ENCODE results near the gene DIAPH2.

DIAPH2 gene

GRCh38 chrX:96684339-96685209 is at the start of gene DIAPH2:
TSS of gene DIAPH2 (plus strand) at chrX:96684842.
- ATAC-seq (peak; percentile 88), DNase-seq (ENCODE audit: low spot score in 2 of 2) (peak; percentile 32 to 74)
- H3K27ac Mint-ChIP-seq, result peak within 1 kb of the TSS; percentile 96
- peaks cover 10% of the 10 kb centered on the region for H3K4me1 Mint-ChIP-seq
- no peaks in the 10 kb centered on the region for H3K9me3 Mint-ChIP-seq
- H3K36me3 Mint-ChIP-seq, result no peaks in the 10 kb centered on the region
- peak within 1 kb of the TSS; percentile 90 for H3K4me3 Mint-ChIP-seq

DNA sequence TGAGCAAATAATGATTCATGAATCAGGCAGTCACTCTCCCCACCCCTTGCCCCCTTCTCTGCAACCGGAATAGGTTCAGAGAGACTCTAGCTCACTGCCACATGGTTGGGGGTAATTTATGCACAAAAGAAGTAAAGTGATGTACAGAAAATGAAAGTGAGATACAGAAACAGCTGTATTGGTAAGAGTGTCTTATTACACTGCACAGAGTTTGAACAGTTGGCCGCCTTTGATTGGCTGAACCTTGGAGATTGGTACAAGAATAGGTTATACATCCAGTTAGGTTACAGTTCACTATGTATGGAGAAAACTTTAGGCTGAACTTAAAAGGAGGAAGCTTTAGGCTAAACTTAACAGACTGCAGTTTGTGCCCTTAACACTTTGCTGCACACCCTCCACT is 34.6 kb upstream of the DIAPH2 start:
- ATAC-seq, result no peak
- H3K27ac Mint-ChIP-seq, result no peak overlapping the region
- H3K36me3 Mint-ChIP-seq, result no peaks in the 10 kb centered on the region
- H3K4me1 Mint-ChIP-seq, result no peaks in the 10 kb centered on the region
- H3K9me3 Mint-ChIP-seq, result no peaks in the 10 kb centered on the region
- H3K4me3 Mint-ChIP-seq, result no peak overlapping the region
- DNase-seq (ENCODE audit: low spot score in 2 of 2), result no peak

DNA sequence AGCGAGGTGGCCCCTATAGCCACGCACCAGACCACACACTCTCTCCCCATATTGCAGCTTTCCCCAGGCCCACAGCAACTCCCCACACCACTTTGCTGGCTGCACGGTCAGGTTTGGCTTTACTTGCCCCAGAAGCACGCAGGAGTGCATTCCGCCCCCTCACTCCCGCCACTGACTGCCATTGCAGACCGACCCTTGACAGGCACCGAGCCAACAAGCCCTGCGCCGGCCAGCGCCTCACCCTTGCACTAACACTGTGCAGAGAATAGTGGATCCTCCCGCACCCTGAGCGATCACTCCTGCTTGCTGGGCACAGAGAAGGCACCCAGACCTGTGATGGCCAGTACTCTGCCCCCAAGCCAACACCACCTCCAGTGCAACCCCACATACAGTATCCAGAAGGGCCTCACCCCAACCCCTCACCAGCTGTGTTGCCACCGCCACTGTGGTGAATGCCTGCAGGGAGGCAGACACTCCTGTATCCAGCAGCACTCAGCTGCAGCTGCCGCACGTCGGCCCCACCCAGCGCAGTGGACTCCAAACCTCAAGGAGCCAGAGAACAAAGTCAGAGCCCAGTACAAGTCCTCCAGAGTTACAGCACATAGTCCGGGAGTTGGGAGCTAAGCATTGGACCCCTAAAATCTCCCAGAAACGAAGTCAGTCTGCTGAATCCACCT is 28.6 kb upstream of the DIAPH2 start:
- Mint-ChIP-seq H3K9me3 (no peaks in the 10 kb centered on the region), H3K36me3 (no peaks in the 10 kb centered on the region), H3K4me3 (no peak overlapping the region), H3K27ac (no peak overlapping the region), H3K4me1 (no peaks in the 10 kb centered on the region)
- DNase-seq (ENCODE audit: low spot score in 2 of 2), result no peak
- ATAC-seq, result no peak

DNA sequence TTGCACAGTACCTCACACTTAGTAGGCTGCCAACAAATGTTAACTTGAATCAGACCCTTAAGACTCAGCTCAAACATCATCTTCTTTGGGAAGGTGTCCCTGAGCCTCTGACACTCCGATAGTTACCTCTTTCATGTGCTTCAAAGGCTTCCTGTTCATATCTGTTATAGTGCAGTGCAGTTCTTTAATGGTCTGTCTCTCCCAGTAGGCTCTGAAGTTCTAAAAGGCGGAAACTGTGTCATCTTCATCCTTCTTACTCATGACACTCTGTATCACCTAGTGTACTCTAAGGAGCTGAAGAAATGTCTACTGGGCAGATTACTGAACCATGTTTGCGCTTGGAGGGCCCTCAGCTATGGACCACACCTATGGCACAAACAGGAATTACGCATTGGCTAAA is 2.1 kb upstream of the DIAPH2 start:
- Mint-ChIP-seq H3K27ac (no peak overlapping the region), H3K36me3 (no peaks in the 10 kb centered on the region), H3K4me3 (no peak overlapping the region), H3K9me3 (no peaks in the 10 kb centered on the region), H3K4me1 (no peaks in the 10 kb centered on the region)
- ATAC-seq, result no peak
- no peak for DNase-seq (ENCODE audit: low spot score in 2 of 2)

DNA sequence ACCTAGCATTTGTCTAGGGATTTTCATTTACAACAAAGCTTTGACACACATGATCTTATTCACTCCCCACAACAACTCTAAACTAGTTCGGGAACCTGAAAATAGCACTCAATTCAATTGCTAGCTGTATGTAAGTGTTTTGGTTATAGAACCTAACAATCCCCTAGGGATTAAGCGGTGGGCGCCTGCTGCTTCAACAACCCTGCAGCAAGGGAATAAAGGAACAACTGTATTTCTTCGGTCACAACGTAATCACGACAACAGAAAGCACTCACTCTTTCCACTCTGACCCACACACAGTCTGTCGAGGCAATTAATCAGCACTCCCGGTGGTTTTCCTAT is 674 bp upstream of the DIAPH2 start:
- Mint-ChIP-seq H3K4me3 (peak overlapping the region; percentile 90), H3K4me1 (peaks cover 4% of the 10 kb centered on the region), H3K36me3 (no peaks in the 10 kb centered on the region), H3K27ac (peak overlapping the region; percentile 96), H3K9me3 (no peaks in the 10 kb centered on the region)
- DNase-seq (ENCODE audit: low spot score in 2 of 2), result no peak
- no peak for ATAC-seq

DNA sequence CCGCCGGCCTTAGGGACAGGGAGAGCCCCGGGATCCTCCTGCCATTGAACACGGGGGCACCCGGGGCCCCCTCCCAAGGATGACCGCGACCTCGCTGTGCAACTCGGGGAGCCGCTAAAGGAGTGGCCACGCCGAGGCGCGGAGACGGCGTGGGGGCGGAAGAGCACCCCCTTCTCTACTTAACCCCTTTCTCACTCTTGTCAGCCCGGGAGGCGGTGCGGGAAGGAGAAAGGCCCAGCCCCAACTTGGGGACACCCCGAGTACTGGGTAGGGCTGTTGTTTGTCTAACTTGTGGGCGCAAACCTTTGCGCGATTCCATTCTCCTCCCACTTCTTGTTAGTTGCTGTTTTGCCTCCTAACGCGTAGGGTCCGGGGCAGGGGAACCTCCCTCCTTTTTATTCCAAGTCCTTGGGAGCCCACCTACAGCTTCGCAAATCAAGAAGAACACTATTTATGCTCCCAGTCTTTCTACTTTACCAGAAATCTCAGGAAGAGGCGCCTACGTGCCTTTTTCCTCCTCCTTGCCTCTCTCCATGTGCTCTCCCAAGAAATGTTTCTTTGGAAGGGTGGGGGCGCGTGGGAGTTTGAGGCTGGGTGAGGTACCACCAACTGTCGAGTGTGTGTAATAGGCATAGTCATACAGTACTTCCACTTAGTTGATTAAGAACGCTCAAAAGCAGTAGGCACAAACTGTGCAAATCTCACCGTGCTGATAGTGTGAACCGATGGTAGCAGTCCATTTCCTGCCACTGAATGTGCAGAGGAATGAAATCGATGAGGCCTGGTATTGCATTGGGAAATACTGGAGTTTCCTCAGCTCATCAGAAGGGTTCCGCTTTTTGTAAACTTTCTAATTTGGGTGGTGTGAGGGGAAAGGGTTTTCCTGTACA is 813 bp downstream of the DIAPH2 start:
- Mint-ChIP-seq H3K27ac (peak overlapping the region; percentile 96), H3K4me1 (peaks cover 12% of the 10 kb centered on the region), H3K36me3 (no peaks in the 10 kb centered on the region), H3K9me3 (no peaks in the 10 kb centered on the region), H3K4me3 (peak overlapping the region; percentile 90)
- ATAC-seq (peak; percentile 85), DNase-seq (ENCODE audit: low spot score in 2 of 2) (peak; percentile 6 to 58)

DNA sequence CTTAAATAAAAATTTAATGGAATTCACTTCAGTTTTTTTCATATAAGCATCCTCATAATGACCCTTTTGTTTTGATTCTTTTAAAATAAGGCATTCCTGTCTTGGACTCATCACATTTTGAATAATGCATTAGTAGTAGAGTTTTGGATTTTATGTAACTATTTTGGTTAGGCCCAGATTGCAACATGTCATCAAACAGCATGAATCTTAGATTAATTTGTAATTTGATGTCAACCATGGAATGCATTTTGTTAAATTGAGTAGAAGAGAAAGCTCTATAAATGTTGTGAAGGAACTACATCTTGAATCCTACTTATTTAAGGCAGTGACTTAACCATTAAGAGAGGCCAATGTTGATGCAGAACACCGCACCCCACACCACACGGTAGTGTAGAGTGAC is 3.1 kb downstream of the DIAPH2 start:
- no peak overlapping the region for H3K4me3 Mint-ChIP-seq
- no peaks in the 10 kb centered on the region for H3K9me3 Mint-ChIP-seq
- peaks cover 14% of the 10 kb centered on the region for H3K4me1 Mint-ChIP-seq
- no peak for DNase-seq (ENCODE audit: low spot score in 2 of 2)
- H3K27ac Mint-ChIP-seq, result no peak overlapping the region
- no peaks in the 10 kb centered on the region for H3K36me3 Mint-ChIP-seq
- ATAC-seq, result no peak

DNA sequence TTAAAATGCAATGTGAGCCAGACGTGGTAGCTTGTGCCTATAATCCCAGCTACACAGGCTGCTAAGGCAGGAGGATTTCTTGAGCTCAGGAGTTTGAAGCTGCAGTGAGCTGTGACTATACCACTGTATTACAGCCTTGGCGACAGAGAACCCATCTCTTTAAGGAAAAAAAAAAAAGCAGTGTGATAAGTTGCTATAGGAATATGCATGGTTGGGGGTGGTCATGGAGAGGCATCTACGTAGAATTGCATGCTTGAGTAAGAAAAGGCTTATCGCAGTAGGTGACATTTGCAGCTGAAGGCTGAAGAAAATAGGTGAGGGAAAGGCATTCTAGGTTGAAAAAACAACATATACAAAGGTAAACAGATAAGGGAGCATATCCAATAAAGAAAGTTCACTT is 4.1 kb downstream of the DIAPH2 start:
- Mint-ChIP-seq H3K36me3 (no peaks in the 10 kb centered on the region), H3K9me3 (no peaks in the 10 kb centered on the region), H3K4me3 (no peak overlapping the region), H3K4me1 (peaks cover 22% of the 10 kb centered on the region), H3K27ac (no peak overlapping the region)
- no peak for ATAC-seq
- no peak for DNase-seq (ENCODE audit: low spot score in 2 of 2)

DNA sequence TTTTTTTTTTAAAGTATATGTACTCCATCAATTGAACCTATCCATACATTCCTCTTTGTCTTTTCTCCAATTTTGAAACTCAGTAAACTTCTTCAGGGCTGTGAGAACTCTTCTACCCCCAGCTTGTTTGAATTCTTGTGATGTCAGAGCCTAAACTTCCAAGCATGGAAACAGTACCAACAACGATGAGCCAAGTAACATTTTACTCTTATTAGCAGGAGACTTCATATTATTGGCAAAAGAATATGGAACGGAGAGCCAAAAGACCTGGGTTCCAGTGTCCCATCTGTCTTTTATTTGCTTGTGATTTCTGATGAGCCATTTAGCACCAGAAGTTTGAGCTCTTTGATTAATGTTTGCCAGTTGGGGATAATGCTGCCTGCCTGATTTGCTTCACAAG is 5.3 kb downstream of the DIAPH2 start:
- H3K9me3 Mint-ChIP-seq, result no peaks in the 10 kb centered on the region
- H3K27ac Mint-ChIP-seq, result no peak overlapping the region
- H3K4me1 Mint-ChIP-seq, result peaks cover 22% of the 10 kb centered on the region
- no peak for ATAC-seq
- no peak overlapping the region for H3K4me3 Mint-ChIP-seq
- DNase-seq (ENCODE audit: low spot score in 2 of 2), result no peak
- no peaks in the 10 kb centered on the region for H3K36me3 Mint-ChIP-seq

GRCh38 chrX:96692454-96692853 is 7.8 kb downstream of the DIAPH2 start:
- no peak for ATAC-seq
- no peak for DNase-seq (ENCODE audit: low spot score in 2 of 2)
- Mint-ChIP-seq H3K27ac (no peak overlapping the region), H3K9me3 (no peaks in the 10 kb centered on the region), H3K4me3 (no peak overlapping the region), H3K36me3 (no peaks in the 10 kb centered on the region), H3K4me1 (peaks cover 22% of the 10 kb centered on the region)

GRCh38 chrX:96692890-96693289 is 8.2 kb downstream of the DIAPH2 start:
- DNase-seq (ENCODE audit: low spot score in 2 of 2) (no peak), ATAC-seq (no peak)
- Mint-ChIP-seq H3K4me3 (no peak overlapping the region), H3K4me1 (peaks cover 22% of the 10 kb centered on the region), H3K9me3 (no peaks in the 10 kb centered on the region), H3K36me3 (no peaks in the 10 kb centered on the region), H3K27ac (no peak overlapping the region)

GRCh38 chrX:96693407-96693806 is 8.8 kb downstream of the DIAPH2 start:
- DNase-seq (ENCODE audit: low spot score in 2 of 2) (no peak), ATAC-seq (no peak)
- H3K27ac Mint-ChIP-seq, result no peak overlapping the region

GRCh38 chrX:96696462-96696861 is 11.8 kb downstream of the DIAPH2 start:
- Mint-ChIP-seq H3K9me3 (no peaks in the 10 kb centered on the region), H3K4me3 (no peak overlapping the region), H3K36me3 (peaks cover 6% of the 10 kb centered on the region), H3K4me1 (peaks cover 20% of the 10 kb centered on the region), H3K27ac (no peak overlapping the region)
- ATAC-seq (no peak), DNase-seq (ENCODE audit: low spot score in 2 of 2) (no peak)

More at GRCh38 chrX:96693407-96693806, 8.8 kb downstream of the DIAPH2 start:
- Mint-ChIP-seq H3K4me1 (peaks cover 22% of the 10 kb centered on the region), H3K4me3 (no peak overlapping the region), H3K9me3 (no peaks in the 10 kb centered on the region), H3K36me3 (no peaks in the 10 kb centered on the region)

DNA sequence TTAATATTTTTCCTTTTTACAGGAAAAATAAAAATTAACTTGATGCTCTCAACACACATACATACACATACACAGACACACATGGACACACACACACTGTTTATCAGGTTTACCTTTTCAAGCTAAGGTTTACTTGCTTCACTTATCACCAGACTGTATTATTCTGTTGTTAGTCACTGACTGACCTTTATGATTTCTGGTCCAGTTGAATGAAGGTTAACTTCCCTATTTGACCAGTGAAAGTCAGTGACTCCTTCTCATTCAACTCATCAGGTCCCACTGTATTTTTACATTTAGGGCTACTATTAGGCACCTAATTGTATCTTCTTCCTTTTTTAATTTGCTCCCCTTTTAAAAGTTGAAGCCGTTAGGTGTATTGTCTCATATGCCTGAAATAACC is 16.0 kb downstream of the DIAPH2 start:
- H3K4me3 Mint-ChIP-seq, result no peak overlapping the region
- H3K4me1 Mint-ChIP-seq, result peaks cover 16% of the 10 kb centered on the region
- no peak for DNase-seq (ENCODE audit: low spot score in 2 of 2)
- no peak for ATAC-seq
- H3K27ac Mint-ChIP-seq, result no peak overlapping the region
- H3K36me3 Mint-ChIP-seq, result peaks cover 6% of the 10 kb centered on the region
- no peaks in the 10 kb centered on the region for H3K9me3 Mint-ChIP-seq

GRCh38 chrX:96703379-96703778 is 18.7 kb downstream of the DIAPH2 start:
- Mint-ChIP-seq H3K9me3 (peaks cover 2% of the 10 kb centered on the region), H3K27ac (no peak overlapping the region), H3K36me3 (peaks cover 12% of the 10 kb centered on the region), H3K4me3 (no peak overlapping the region), H3K4me1 (peaks cover 23% of the 10 kb centered on the region)
- ATAC-seq, result no peak
- DNase-seq (ENCODE audit: low spot score in 2 of 2), result no peak
